Endothelial cell of hepatic sinusoid (primary cell): ENCODE data around the gene ADK.
"Not testable (repeated sequence)": the region's sequence is repeated elsewhere in the genome, so short reads cannot be mapped to it uniquely, and the experiment has no call there.

Experiments used
- in situ Hi-C: cut with HindIII; loops from 2 replicates; pipeline ENCODE4 v1.10.0; 2017; ENCODE audit warnings: low sequenced_read_pairs

Gene ADK

GRCh38 chr10:74139981-74140380 lies 11.0 kb upstream of the ADK start:
- in situ Hi-C loops: no loop called here

- in situ Hi-C loops: no loop called here
Measured at GRCh38 chr10:74140553-74140952, 10.5 kb upstream of the ADK start.

GRCh38 chr10:74145133-74145532 lies 5.9 kb upstream of the ADK start:
- in situ Hi-C loops: no loop called here

GRCh38 chr10:74146980-74147379 lies 4.0 kb upstream of the ADK start:
- in situ Hi-C loops: not testable (repeated sequence)

- in situ Hi-C loops: no loop called here
Measured at GRCh38 chr10:74150204-74150989, 624 bp upstream of the ADK start, which contains the start of gene AP3M1. Gene AP3M1, minus strand, starts transcription at chr10:74150828. Its CDS starts 12,449 bp downstream, at chr10:74138379.

- in situ Hi-C loops: no loop called here
Measured at GRCh38 chr10:74151879-74152722, 1.1 kb downstream of the ADK start.

- in situ Hi-C loops: no loop called here
Measured at GRCh38 chr10:74153123-74153522, 2.1 kb downstream of the ADK start.

- in situ Hi-C loops: no loop called here
Measured at GRCh38 chr10:74153676-74154075, 2.7 kb downstream of the ADK start.

GRCh38 chr10:74156919-74157289 lies 5.9 kb downstream of the ADK start:
- in situ Hi-C loops: no loop called here

GRCh38 chr10:74160013-74160412 lies 9.0 kb downstream of the ADK start:
- in situ Hi-C loops: no loop called here

- in situ Hi-C loops: no loop called here
Measured at GRCh38 chr10:74163319-74164068, 12.5 kb downstream of the ADK start.

GRCh38 chr10:74164716-74165529 lies 13.9 kb downstream of the ADK start:
- in situ Hi-C loops: loop anchor here (5.0 kb wide), 1 partner anchor 37 kb away; no protein-coding TSS in a partner anchor

GRCh38 chr10:74165530-74165901 lies 14.5 kb downstream of the ADK start:
- in situ Hi-C loops: loop anchor here (5.0 kb wide), 1 partner anchor 37 kb away; no protein-coding TSS in a partner anchor

GRCh38 chr10:74167443-74167842 lies 16.4 kb downstream of the ADK start:
- in situ Hi-C loops: loop anchor here (5.0 kb wide), 1 partner anchor 35 kb away; no protein-coding TSS in a partner anchor

- in situ Hi-C loops: no loop called here
Measured at GRCh38 chr10:74171625-74172024, 20.6 kb downstream of the ADK start.

- in situ Hi-C loops: no loop called here
Measured at GRCh38 chr10:74174521-74174920, 23.5 kb downstream of the ADK start.

- in situ Hi-C loops: no loop called here
Measured at GRCh38 chr10:74175510-74176379, 24.7 kb downstream of the ADK start.

- in situ Hi-C loops: no loop called here
Measured at GRCh38 chr10:74176380-74177139, 25.5 kb downstream of the ADK start.
